Neural crest cell (in vitro differentiated cells): Measurements from ENCODE around the gene PROM2. TPM values are rescaled to one million over a fixed set of nuclear protein-coding genes. Genes with fewer than 3 reads are reported as not detected.
A peak's percentile ranks its signal among the peaks of the same experiment; 100 is the strongest.

Experiments
- DNase-seq: peaks from one replicate; pipeline ENCODE4 v3.0.0; 2021; ENCODE audit warnings: low read depth, mixed read lengths, low spot score
- H3K27ac Mint-ChIP-seq: one replicate; pipeline ENCODE4 v1.8.0; 2021; ENCODE audit warnings: mild to moderate bottlenecking, mixed read lengths; ENCODE audit not compliant: unreplicated experiment
- H3K27me3 Mint-ChIP-seq: 2 replicates; pipeline ENCODE4 v1.8.0; 2021; ENCODE audit warnings: low read depth, mild to moderate bottlenecking, mixed read lengths
- H3K36me3 Mint-ChIP-seq: 2 replicates; pipeline ENCODE4 v1.8.0; 2021; ENCODE audit warnings: low read depth, mild to moderate bottlenecking, mixed read lengths
- H3K4me1 Mint-ChIP-seq: 2 replicates; pipeline ENCODE4 v1.8.0; 2021; ENCODE audit warnings: mixed read lengths
- H3K4me3 Mint-ChIP-seq: one replicate; pipeline ENCODE4 v1.8.0; 2021; ENCODE audit warnings: mild to moderate bottlenecking, mixed read lengths
- H3K9me3 Mint-ChIP-seq: 2 replicates; pipeline ENCODE4 v1.8.0; 2021; ENCODE audit warnings: mixed read lengths
- CTCF ChIP-seq: fragments of 200-600 bp; sonication (generic); conservative IDR thresholded peaks from 2 replicates; pipeline ENCODE4 v1.5.0; 2021; ENCODE audit warnings: antibody characterized with exemption, mild to moderate bottlenecking
- total RNA-seq: library from RNA; stranded (reverse); gene quantifications from 2 replicates; pipeline ENCODE4 v1.2.1, GENCODE V29; 2021

The PROM2 gene
- total RNA-seq, 1 donor from 2014 or later = 1.8 TPM

DNA sequence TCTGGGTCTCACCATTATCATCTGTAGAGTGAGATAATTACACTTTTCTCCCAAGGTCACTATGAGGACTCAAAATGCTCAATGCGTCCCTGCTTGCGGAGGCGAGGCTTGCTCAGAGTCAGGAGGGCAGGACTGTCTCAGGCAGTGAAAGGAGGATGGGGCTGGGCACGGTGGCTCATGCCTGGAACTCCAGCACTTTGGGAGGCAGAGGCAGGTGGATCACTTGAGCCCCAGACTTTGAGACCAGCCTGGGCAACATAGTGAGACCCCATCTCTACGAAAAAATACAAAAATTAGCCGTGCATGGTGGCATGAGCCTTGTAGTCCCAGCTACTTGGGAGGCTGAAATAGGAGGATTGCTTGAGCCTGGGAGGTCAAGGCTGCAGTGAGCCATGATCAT is 21.1 kb downstream of the PROM2 start:
- TF ChIP-seq CTCF = no peak
- peaks cover 8% of the 10 kb centered on the region for H3K4me1 Mint-ChIP-seq
- H3K9me3 Mint-ChIP-seq = peaks cover 3% of the 10 kb centered on the region
- no peak overlapping the region for H3K27ac Mint-ChIP-seq
- DNase-seq = no peak
- peaks cover 2% of the 10 kb centered on the region for H3K36me3 Mint-ChIP-seq
- H3K27me3 Mint-ChIP-seq = no peaks in the 10 kb centered on the region
- H3K4me3 Mint-ChIP-seq = no peak overlapping the region

DNA sequence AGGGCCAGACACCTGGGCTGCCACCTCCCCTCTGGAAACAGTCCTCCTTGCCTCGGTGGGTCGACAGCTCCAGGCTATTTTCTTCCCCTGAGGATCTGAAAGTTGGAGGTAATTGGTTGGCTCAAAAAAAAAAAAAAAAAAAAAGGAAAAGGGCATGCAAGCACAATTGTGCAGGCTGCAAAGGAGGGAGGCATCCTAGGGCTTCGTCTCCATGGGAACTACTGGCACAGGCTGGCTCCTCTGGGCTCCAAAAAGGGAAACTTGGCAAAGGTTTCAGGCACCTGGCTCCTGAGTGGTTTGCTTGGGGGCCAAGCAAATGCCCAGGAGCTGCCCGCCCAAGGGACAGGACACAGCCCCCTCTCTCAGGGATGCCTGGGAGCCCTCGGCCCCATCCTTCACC is 21.8 kb downstream of the PROM2 start:
- DNase-seq = no peak
- H3K27me3 Mint-ChIP-seq = no peaks in the 10 kb centered on the region
- H3K4me1 Mint-ChIP-seq = peaks cover 8% of the 10 kb centered on the region
- H3K27ac Mint-ChIP-seq = no peak overlapping the region
- no peak for TF ChIP-seq CTCF
- no peak overlapping the region for H3K4me3 Mint-ChIP-seq
- no peaks in the 10 kb centered on the region for H3K36me3 Mint-ChIP-seq
- H3K9me3 Mint-ChIP-seq = peaks cover 3% of the 10 kb centered on the region

DNA sequence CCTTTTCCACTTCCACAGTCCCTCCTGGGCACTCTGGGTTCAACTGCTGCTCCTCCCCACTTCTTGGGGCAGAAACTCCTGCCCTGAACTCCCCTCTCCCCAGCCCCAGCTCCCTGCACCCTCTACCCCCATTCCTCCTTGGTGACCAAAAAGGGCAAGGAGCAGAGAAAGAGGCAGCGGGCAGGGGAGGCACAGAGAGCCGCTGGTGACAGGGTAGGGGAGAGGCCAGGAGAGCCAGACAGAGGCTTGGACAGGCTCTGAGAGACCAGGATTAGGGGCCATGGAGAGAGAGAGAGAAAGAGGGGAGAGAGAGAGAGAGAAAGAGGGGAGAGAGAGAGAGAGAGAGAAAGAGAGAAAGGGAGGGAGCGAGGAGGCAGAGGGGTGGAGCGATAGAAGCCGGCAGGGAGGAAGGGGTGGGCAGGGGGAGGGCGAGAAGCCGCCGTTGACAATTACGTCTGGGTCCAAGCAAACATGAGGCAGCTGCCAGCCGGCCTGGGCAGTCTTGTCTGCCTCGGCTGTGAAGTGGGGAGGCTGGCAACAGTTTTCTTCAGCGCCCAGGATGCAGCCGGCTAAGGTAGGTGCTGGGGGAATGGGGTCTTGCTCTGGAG is 22.7 kb downstream of the PROM2 start, which contains the start of gene KCNIP3:
KCNIP3 (plus strand) TSS at position 468 of the 608 bp plus-strand sequence; CDS start at position 560, 92 bp downstream.
- Mint-ChIP-seq H3K9me3 (no peaks in the 10 kb centered on the region), H3K27me3 (no peaks in the 10 kb centered on the region), H3K4me3 (no peak within 1 kb of the TSS), H3K4me1 (peaks cover 8% of the 10 kb centered on the region), H3K27ac (peak within 1 kb of the TSS; percentile 86), H3K36me3 (no peaks in the 10 kb centered on the region)
- TF ChIP-seq CTCF = no peak
- no peak for DNase-seq

- DNase-seq = no peak
- Mint-ChIP-seq H3K4me3 (no peak overlapping the region), H3K36me3 (no peaks in the 10 kb centered on the region), H3K27me3 (no peaks in the 10 kb centered on the region), H3K4me1 (peaks cover 8% of the 10 kb centered on the region), H3K27ac (no peak overlapping the region), H3K9me3 (no peaks in the 10 kb centered on the region)
- TF ChIP-seq CTCF = no peak
These were observed 23.6 kb downstream of the PROM2 start for GRCh38 chr2:95297639-95298395.

DNA sequence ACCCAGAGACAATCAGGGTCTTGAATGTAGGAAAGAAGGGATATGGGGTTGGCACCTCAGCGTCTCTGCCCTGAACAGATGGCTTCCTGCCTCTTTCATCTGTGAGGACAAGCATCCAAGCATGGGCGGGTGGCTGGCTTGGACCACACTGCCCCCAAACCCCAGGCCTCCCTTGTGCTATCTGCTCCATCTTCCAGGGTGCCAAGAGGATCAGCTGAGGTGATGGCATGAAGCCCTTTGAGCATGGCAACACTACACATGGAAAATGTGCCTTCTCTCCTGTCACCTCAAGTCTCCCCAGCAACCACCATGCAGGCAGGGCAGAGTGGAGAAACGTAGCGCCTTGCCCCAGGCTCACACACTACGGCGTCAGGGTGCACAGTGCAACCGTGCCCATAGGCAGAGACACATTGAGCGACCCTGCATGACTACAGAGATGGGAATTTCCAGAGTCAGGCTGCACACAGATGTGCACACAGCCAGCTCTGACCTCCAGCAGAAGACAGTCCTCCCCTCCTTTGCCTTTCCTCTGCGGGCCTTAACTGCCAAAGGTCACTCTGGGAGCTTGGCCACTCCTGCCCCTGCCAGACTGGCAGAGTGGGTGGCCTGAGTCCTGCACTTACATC is 24.4 kb downstream of the PROM2 start:
- H3K27ac Mint-ChIP-seq = no peak overlapping the region
- H3K36me3 Mint-ChIP-seq = no peaks in the 10 kb centered on the region
- no peak overlapping the region for H3K4me3 Mint-ChIP-seq
- peaks cover 8% of the 10 kb centered on the region for H3K4me1 Mint-ChIP-seq
- H3K9me3 Mint-ChIP-seq = no peaks in the 10 kb centered on the region
- no peak for TF ChIP-seq CTCF
- DNase-seq = no peak
- H3K27me3 Mint-ChIP-seq = no peaks in the 10 kb centered on the region
